Spinal cord (tissue), 10 donors: ENCODE data around the gene POLQ. TPM values are rescaled to one million over a fixed set of nuclear protein-coding genes. Genes with fewer than 3 reads are reported as not detected.
"Not testable (repeated sequence)": the region's sequence is repeated elsewhere in the genome, so short reads cannot be mapped to it uniquely, and the experiment has no call there.

Experiments
- DNase-seq, 6 donors: peaks; one replicate each; pipeline versions ENCODE4 v3.0.0 to v3.0.0-alpha.2; 2013 to 2015; ENCODE audit warnings: low spot score in 6 of 6, low read depth in 4 of 6
- H3K27ac ChIP-seq: one replicate; pipeline ENCODE4 v1.5.1; 2013; ENCODE audit warnings: low read depth, low read length, control low read depth
- H3K27me3 ChIP-seq: one replicate; pipeline ENCODE4 v1.6.1; 2013; ENCODE audit warnings: low read length; ENCODE audit not compliant: control insufficient read depth, insufficient read depth
- H3K36me3 ChIP-seq: one replicate; pipeline ENCODE4 v1.6.1; 2013; ENCODE audit warnings: low read length; ENCODE audit not compliant: control insufficient read depth, insufficient read depth
- H3K4me1 ChIP-seq: one replicate; pipeline ENCODE4 v1.6.1; 2013; ENCODE audit warnings: low read length; ENCODE audit not compliant: control insufficient read depth, insufficient read depth
- H3K4me3 ChIP-seq: one replicate; pipeline ENCODE4 v1.5.1; 2013; ENCODE audit warnings: low read depth, low read length, control low read depth
- H3K9me3 ChIP-seq: one replicate; pipeline ENCODE4 v1.6.1; 2013; ENCODE audit warnings: low read length; ENCODE audit not compliant: control insufficient read depth, insufficient read depth
- WGBS: methylation state at CpG from one replicate; pipeline ENCODE4 v1.1.5; 2013; ENCODE audit warnings: missing lambda C conversion rate; ENCODE audit not compliant: insufficient coverage; 5-methylcytosine and 5-hydroxymethylcytosine counted together
- polyA plus RNA-seq, 2 donors: library from polyadenylated mRNA; unstranded; fragments of 120-200 nt; gene quantifications; one replicate each; pipeline ENCODE4 v1.2.1, GENCODE V29; 2013; ENCODE audit not compliant: insufficient read length in 2 of 2
- total RNA-seq, 2 donors: library from RNA; depleted of rRNA in 1 of 2; stranded (reverse); fragments of 120-200 nt in 1 of 2; fragments of >200 nt in 1 of 2; gene quantifications; one replicate each; pipeline versions ENCODE4 v1.2.3 to v1.2.4, GENCODE V29; 2013 to 2014
- donor health status: healthy.

Gene POLQ
- total and polyA plus RNA-seq, 4 donors = 2.6 to 3.1 (median 2.8) TPM

- Histone ChIP-seq H3K4me1 (no peaks in the 10 kb centered on the region), H3K27me3 (no peaks in the 10 kb centered on the region), H3K9me3 (no peaks in the 10 kb centered on the region), H3K36me3 (no peaks in the 10 kb centered on the region), H3K27ac (no peak overlapping the region), H3K4me3 (no peak overlapping the region)
- DNase-seq = no peak
These were observed 146.0 kb downstream of the POLQ start for GRCh38 chr3:121399820-121400219.

DNA sequence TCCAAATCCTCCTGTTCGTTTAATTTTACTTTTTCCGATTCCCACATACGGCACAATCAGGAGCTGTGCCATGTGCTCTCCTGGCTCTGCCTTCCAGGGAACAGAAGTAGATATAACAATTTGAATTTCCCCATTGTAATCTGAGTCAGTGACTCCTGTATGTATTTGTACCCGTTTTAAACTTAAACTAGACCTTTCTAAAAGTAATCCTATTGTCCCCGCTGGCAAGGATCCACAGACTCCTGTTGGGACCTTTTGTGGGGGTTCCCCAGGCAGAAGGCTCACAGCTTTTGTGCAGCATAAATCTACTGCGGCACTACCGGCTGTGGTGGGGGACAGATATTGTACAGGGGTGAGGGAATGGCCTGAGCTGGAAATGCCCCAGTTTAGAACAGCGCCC, 147.7 kb downstream of the POLQ start:
- not testable (repeated sequence) for H3K27me3 ChIP-seq, H3K27ac ChIP-seq, H3K4me1 ChIP-seq, H3K4me3 ChIP-seq, H3K36me3 ChIP-seq, H3K9me3 ChIP-seq
- 78% methylated on average over 1 of the region's 8 CpGs for WGBS
- DNase-seq = peak in 3 of 6 donors; percentile 0 to 21 (median 4)

DNA sequence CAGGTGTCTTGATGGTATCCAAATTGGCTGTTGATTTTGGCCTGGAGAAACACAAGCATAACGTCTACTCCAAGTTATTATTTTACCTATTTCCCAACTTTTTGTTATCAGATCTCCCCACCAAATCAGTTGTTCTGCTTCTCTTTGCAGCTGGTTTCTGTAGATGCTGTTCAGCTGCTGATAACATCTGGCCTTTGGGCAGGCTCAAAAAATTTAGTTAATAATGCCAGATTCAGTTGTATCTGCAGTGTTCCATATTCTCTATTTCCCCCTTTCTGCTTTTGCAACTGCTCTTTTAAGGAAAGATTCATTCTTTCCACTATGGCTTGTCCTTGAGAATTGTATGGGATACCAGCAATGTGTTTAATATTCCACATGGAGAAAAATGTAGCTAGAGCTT, 149.8 kb downstream of the POLQ start:
- H3K4me3 ChIP-seq, H3K36me3 ChIP-seq, H3K9me3 ChIP-seq, H3K4me1 ChIP-seq, H3K27me3 ChIP-seq, H3K27ac ChIP-seq, DNase-seq: not testable (repeated sequence)
- no CpG with 5 or more reads among the region's 1 CpG for WGBS

DNA sequence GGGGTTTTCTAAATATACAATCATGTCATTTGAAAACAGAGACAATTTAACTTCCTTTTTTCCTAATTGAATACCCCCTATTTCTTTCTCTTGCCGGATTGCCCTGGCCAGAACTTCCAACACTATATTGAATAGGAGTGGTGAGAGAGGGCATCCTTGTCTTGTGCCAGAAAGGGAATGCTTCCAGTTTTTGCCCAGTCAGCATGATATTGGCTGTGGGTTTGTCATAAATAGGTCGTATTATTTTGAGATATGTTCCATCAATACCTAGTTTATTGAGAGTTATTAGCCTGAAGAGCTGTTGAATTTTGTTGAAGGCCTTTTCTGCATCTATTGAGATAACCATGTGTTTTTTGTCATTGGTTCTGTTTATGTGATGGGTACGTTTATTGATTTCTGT, 157.5 kb downstream of the POLQ start:
- not testable (repeated sequence) for DNase-seq, H3K4me3 ChIP-seq, H3K4me1 ChIP-seq, H3K9me3 ChIP-seq, H3K27me3 ChIP-seq, H3K36me3 ChIP-seq, H3K27ac ChIP-seq
- 89% methylated on average over 1 of the region's 3 CpGs for WGBS

Other genes starting within 250 kb of the POLQ start
- gene ARGFX, start 22.0 kb upstream of the POLQ start, total RNA-seq = not detected
- not detected for gene ARGFX, start 22.0 kb upstream of the POLQ start, polyA plus RNA-seq
- under 1 TPM; 0.06 to 0.10 TPM for gene FBXO40, start 47.4 kb upstream of the POLQ start, total RNA-seq
- under 1 TPM in 1 of 2 donors, not detected in 1; 0.09 TPM for gene FBXO40, start 47.4 kb upstream of the POLQ start, polyA plus RNA-seq
- gene HCLS1, start 114.9 kb upstream of the POLQ start, total RNA-seq = 10 to 100 TPM in 1 of 2 donors, 1 to 10 TPM in 1; 7.7 to 10.2 TPM
- 10 to 100 TPM in 1 of 2 donors, 1 to 10 TPM in 1; 8.0 to 12.0 TPM for gene HCLS1, start 114.9 kb upstream of the POLQ start, polyA plus RNA-seq
- gene GOLGB1, start 203.8 kb upstream of the POLQ start, total RNA-seq = 10 to 100 TPM; 53.9 to 74.3 TPM
- gene GOLGB1, start 203.8 kb upstream of the POLQ start, polyA plus RNA-seq = 10 to 100 TPM; 40.0 to 42.1 TPM